ENCODE data around the gene GAK.

Gene GAK

DNA sequence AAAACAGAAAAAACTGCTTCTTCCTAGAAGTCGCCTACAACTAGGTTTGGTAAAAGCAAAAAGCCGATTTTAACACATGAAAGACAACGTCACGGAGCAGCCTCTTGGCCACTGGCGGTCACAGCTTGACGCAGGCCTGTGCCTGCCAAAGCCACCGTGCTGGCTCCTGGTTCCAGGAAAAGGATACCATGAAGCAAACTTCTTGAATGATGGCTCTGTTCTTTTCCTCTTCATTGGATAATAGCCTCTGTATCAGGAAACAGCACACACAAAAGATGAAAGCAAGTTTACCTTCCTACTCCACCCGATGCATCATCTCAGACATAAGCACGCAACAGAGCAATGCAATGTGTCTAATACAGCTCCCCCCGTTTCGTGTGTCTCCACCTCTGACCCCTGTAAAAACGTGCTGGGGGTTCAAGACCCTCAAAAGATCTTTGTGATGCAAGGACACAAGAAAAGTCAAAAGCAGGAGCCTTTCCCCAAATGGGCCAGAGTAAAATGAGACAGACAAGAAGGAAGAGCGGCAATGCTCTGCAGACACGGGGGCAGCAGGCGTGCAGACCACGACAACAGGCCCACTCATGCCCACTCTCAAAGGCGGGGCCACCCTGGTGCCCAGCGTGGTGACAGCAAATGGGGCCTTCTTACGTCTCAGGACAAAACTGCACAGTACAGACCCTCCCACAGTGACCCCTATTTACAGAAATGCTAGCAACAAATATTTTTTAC lies 19.4 kb downstream of the GAK start:
- DNase-seq: no peak
- in situ Hi-C loops (cut with MboI; ENCODE audit: low pct_unique_long_range_greater_than_20kb, low sequenced_read_pairs): no loop called here

DNA sequence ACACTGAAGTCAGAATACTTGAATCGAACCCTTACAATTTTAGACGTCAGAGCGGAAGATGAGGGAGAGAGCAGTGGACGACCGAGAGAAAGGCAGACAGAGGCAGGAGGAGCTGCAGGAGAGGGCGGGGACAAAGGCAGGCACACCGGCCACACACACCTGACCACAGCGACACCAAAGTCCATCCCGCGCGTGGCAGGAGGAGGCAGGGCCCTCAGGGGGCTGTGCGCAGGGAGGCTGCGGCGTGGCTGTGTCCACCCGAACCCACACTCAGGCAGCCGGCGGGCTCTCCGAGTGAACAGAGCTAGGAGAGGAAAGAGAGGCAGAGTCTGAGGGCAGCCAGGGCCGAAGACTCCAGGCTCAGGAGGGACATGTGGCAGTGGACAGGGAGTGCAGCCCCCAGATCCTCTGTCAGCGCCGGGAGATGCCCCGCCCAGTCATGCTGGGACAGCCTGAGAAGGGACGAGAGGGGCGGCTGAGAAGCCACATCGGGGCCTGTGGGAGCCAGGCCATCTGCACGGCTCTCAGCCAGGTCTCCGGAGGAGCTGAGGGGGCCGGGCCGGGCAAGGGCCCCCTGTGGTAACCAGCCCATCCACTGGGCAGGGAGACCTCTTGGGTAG lies 20.1 kb downstream of the GAK start:
- no peak for DNase-seq
- in situ Hi-C loops (cut with MboI; ENCODE audit: low pct_unique_long_range_greater_than_20kb, low sequenced_read_pairs): no loop called here

DNA sequence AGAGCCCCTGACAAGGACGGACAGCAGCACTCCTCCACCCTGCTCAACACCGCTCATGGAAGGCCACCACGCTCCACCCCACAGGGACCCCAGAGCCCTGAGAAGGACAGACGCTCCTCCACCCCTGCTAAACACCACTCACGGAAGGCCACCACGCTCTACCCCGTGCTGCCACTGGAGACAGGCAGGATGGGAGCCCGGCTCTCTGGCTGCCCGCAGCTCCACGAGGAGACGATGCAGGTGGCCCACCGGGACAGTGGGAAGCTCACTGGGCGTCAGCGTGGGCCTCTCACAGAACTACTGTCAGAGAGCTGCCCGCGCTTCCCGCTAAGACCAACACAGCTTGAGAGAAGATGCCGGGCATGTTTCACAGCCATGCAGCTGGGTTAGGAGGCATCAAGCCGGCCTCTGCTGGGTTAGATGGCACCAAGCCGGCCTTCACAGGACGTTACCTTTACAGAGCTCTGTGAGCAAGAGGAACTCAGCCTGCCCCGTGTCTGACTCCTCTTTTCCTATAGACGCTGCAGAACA lies 20.8 kb downstream of the GAK start:
- in situ Hi-C loops (cut with MboI; ENCODE audit: low pct_unique_long_range_greater_than_20kb, low sequenced_read_pairs): no loop called here
- no peak for DNase-seq

DNA sequence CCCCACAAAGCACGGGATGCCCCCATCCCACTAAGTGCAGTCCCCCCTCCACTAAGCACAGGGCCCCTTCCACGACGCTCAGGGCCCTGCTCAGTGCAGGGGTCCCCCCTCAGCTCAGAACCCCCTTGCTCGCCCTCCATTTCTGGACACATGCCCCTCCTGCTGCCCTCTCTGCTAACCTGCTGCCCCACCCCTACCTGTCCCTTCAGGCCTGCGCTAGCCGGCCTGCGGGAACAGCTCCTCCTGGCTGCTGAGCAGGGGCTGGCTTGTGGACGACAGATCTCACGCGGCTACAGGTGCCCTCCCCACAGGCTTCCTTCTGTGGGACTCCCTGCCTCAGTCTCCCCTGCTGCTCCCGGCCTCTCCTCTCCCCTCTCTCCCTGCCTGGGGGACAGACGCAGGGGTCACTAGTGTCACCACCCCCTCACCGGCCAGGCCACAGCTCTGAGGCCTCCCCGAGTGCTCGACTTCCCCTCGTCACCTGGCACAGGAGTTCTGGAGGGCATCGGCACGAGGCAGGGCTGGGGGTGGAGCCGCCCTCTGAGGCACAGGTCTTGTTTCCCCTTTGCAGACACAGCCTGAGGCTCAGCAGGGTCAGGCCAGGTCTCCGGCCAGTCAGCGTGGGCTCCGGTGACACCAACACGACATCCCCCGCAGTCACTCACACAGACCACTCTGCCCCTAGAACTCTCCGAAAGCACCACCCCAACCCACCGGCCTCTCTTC lies 21.6 kb downstream of the GAK start:
- no peak for DNase-seq
- in situ Hi-C loops (cut with MboI; ENCODE audit: low pct_unique_long_range_greater_than_20kb, low sequenced_read_pairs): no loop called here

DNA sequence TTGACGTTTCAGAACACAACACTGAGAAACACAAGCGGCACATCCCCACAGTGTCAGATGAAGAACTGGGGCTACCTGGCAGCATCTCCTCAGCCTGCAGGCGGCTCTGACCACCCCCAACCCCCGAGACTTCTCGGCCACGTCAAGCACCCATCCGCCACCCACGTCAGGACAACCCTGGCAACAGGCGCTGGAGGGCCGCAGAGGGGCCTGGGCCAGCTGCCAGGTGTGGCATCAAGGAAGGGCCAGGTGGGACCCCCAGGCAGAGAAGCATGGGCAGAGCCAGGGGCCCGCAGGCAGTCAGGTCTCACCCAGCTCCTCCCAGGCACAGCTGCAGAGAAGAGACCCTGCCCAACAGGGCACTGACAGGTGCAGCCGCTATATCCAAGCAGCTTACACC lies 22.3 kb downstream of the GAK start:
- DNase-seq: no peak
- in situ Hi-C loops (cut with MboI; ENCODE audit: low pct_unique_long_range_greater_than_20kb, low sequenced_read_pairs): no loop called here

DNA sequence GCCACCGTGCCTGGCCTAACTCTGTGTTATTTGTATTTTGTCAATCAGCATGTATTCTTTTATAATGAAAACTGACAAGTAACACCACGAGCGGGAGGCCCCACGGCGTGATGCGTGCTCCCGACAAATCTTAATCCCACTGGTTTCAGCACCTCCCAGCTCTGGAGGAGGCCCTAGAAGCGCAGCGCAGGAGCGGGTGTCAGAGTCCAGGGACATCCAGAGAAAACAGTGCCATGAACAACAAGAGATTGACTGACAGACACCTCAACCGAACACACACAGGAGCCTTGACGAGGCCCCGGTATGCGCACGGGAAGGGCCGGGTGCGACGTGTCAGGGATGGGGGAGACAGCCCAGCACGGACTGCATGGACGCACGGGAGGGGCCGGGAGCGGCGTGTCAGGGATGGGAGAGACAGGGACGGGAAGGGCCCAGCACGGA lies 23.0 kb downstream of the GAK start:
- DNase-seq: no peak
- in situ Hi-C loops (cut with MboI; ENCODE audit: low pct_unique_long_range_greater_than_20kb, low sequenced_read_pairs): no loop called here

DNA sequence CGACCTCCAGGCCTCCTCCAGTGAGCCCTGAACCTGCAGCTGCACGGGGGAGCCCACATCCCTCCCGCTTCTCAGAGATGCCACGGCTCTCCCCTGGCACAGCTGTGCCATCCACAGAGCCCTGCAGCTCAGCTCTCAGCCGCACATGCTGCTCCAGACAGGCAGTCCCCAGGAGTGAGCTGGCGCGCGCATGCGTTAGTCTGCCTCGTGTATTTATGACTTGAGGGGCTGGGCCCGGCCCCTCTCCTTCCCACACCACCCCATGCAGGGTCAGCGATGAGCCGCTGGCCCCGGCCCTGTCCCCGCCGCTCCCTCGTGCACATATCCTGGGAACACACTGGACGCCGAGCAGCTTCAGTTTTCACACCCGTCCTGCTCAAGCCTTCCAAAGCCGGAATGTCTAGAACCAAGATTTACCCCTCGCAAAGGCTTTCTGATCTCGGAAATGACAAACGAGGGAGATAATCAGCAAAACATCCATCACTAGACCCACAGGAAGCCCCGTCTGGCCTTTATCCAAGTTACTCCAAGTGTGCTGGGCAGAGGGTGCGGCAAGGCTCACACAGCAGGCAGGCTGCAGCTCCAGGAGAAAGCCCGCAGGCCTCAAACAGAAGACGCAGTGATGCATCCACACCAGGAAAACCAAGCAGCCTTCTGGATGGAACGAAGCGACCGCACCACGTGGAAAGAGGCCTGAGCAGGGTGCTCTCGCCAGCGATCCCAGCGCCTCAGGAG lies 24.3 kb downstream of the GAK start:
- in situ Hi-C loops (cut with MboI; ENCODE audit: low pct_unique_long_range_greater_than_20kb, low sequenced_read_pairs): no loop called here
- no peak for DNase-seq

DNA sequence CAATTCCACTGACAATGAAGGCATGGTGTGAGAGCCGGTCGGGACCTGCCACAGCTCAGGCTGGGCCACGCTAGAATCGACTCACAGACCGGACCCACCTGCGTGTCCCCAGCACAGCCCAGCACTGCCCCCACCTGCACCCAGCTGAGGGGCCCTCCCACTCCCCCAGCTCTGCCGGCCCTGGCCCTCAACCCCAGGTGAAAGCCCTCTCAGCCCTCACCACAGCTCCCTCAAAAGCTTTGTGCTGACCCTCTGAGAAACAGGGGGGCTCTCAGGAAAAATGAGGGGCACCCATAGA lies 25.1 kb downstream of the GAK start:
- no peak for DNase-seq
- in situ Hi-C loops (cut with MboI; ENCODE audit: low pct_unique_long_range_greater_than_20kb, low sequenced_read_pairs): no loop called here

DNA sequence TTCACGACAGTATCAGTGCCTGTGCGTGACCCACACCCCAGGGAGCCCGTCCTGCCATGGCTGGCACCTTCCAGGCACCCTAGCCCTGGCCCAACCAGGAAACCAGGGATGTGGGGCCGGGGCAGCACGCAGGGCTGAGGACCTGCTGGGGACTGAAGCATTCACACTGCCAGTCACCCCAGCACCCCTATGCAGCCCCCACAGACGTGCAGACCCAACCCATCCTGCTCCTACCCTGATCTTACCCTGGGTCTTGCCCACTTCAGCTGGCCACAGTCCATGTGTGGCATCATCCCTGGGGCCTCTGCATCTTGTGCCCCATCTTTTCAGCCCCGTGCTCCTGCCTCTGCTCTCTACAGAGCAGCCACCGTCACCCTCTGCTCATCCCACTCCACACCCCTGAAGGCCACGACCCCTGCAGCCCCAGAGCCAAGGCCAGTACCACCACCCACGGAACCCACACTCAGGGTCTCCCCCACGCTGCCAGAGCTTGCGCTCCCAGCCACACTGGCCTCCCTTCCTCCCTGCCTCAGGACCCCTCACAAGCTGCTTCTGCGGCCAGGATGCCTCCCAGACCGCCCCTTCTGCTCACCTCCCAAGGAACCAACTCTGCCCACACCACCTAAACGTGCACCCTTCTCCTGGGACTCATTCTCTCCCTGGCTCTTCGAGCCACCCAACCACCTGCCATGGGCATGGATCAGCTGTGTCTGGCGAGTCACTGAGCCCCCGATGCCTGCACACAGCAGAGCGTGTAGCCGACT lies 25.6 kb downstream of the GAK start:
- in situ Hi-C loops (cut with MboI; ENCODE audit: low pct_unique_long_range_greater_than_20kb, low sequenced_read_pairs): no loop called here
- DNase-seq: no peak

DNA sequence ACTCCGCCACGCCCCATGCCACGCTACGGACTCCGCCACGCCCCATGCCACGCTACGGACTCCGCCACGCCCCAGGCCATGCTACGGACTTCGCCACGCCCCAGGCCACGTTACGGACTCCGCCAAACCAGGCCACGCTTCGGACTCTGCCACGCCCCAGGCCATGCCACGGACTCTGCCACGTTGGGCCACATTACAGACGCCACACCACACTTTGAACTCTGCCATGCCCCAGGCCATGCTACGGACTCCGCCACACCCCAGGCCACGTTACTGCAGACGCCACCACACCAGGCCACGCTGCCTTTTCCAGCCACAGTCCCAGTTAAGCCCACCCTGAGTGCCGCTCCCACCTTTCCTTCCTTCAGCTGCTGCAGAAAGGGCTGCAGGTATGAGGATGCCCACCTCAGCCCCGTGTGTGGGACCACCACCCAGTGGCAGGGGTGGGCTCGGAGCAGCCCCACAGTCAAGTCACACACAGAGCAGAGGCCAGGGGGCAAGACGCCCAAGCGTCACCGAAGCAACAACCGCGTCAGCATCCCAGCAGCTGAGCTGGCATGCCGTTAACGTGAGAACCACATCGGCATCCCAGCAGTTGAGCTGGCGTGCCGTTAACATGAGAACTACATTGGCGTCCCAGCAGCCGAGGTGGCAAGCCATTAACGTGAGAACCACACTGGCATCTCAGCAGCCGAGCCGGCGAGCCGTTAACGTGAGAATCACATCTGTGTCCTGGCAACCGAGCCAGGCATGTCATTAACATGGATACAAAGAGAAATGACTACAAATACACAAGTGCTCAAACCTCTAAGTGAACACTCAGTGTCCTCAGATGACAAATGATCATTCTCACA lies 26.4 kb downstream of the GAK start:
- in situ Hi-C loops (cut with MboI; ENCODE audit: low pct_unique_long_range_greater_than_20kb, low sequenced_read_pairs): no loop called here
- DNase-seq: no peak

DNA sequence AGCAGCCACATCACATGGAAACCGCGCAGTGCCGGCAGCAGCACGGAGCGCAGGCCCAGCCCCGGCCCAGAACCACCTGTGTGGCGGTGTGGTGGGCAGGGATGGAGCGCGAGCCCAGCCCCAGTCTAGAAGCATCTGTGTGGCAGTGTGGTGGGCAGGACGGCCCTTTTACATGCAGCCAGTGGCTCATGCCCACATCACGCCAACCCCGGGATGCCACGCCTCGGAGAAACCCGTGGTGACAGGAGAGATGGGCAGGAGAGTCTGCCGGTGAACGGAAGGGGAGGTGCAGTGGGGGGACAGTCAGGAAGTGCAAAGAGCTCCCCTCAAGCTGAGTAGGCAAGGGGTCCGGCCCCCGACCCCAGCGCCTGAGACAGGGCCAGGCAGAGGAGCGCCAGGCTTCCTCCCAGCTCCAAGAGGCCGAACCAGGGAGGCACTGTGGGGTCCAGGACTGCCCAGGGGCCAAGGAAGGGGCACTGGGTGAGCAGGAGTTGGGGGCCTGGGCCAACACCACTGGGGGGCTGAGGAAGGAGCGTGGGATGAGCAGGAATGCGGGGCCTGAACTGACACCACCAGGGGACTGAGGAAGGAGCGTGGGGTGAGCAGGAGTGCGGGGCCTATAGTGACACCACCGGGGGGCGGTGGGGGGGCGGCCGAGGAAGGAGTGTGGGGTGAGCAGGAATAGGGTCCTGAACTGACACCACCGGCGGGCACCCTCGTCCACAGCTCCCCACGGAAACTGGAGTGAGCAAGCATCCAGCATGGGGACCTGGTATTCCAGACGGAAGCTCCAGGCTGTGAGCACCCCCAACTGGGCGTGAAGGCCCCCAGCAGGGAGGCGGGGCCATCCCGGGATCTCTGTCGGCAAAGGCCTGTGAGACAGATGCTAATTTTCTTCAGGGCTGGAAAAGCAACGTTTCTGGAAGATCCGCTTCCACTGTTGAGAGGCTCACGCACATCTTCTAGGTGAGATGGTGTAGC lies 28.8 kb downstream of the GAK start:
- in situ Hi-C loops (cut with MboI; ENCODE audit: low pct_unique_long_range_greater_than_20kb, low sequenced_read_pairs): no loop called here
- DNase-seq: no peak

DNA sequence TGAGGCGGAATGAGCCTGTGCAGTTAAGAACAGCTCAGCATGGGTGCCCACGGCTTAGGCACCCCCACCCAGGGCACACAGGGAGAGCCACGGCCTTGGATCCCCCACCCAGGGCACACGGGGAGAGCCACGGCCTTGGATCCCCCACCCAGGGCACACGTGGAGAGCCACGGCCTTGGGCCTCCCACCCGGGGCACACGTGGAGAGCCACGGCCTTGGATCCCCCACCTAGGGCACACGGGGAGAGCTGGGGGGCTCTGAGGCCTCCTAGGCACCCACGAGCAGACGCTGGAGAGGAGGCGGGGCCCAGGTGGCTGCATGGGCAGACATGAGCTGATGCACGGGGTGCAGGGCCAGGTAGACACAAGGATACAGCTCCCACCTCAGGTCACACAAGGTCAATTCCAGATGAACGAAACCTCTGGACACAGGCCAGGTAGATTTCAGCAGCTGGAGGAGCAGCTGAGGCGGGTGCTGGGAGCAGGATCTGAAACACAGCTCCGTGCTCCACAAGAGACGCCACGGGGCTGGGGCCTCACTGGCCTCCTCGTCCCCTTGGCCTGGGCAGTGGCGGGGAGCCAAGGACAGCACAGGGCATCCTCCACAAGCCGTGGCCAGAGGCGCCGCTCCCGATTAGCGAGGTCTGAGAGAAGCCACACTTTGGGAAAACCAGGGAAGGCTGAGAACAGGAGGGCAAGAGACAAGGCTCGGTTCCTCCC lies 30.8 kb downstream of the GAK start:
- in situ Hi-C loops (cut with MboI; ENCODE audit: low pct_unique_long_range_greater_than_20kb, low sequenced_read_pairs): no loop called here
- DNase-seq: no peak

DNA sequence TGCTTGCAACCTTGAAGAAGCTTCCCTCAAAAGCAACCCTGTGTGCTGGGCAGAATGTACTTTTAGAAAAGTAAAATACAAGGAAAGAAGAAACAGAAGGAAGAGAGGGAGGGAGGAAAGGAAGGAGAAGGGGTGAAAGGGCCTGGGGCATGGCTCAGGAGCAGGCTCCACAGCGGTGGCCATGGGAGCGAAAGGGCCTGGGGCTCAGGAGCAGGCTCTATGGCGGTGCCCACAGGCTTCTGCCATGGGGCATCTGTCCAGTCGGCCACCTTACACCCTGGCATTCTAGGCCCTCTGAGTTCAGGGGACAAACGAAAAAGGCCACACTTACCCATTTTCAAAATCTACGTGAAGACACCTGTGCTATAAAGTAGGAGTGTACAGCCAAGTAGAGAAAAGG lies 31.4 kb downstream of the GAK start:
- DNase-seq: no peak
- in situ Hi-C loops (cut with MboI; ENCODE audit: low pct_unique_long_range_greater_than_20kb, low sequenced_read_pairs): no loop called here

DNA sequence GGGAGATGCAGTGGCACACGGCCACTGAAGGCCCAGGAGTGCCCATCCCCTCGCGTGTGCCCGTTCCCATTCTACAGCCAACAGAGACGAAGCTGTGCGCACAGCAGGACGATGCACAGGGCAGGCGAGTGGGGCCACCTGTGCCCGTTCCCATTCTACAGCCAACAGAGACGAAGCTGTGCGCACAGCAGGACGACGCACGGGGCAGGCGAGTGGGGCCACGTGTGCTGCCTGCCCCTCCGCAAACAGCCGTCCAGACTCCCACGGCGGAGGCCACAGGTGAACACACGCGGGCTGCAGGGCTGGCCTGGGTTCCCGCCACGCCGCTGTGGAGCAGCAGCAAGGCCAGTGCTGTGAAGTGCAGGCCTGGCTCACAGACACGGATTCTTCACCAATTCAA lies 32.0 kb downstream of the GAK start:
- in situ Hi-C loops (cut with MboI; ENCODE audit: low pct_unique_long_range_greater_than_20kb, low sequenced_read_pairs): no loop called here
- no peak for DNase-seq

DNA sequence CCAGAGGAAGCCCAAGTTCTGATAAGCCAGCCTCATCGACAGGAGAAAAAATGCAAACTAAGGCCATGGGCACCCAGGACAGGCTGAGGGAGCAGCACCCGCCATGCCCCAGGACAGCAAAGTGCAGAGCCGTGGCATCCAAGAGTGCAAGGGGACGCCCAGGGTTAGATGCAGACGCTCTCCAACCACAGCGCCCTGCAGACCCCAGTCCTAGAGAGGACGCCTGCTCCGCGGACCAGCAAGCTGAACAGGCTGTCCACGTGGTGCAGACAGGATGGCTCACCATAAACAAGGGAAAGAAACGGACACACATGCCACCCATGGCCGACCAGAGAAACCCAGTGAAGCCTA lies 32.6 kb downstream of the GAK start:
- no peak for DNase-seq
- in situ Hi-C loops (cut with MboI; ENCODE audit: low pct_unique_long_range_greater_than_20kb, low sequenced_read_pairs): no loop called here

DNA sequence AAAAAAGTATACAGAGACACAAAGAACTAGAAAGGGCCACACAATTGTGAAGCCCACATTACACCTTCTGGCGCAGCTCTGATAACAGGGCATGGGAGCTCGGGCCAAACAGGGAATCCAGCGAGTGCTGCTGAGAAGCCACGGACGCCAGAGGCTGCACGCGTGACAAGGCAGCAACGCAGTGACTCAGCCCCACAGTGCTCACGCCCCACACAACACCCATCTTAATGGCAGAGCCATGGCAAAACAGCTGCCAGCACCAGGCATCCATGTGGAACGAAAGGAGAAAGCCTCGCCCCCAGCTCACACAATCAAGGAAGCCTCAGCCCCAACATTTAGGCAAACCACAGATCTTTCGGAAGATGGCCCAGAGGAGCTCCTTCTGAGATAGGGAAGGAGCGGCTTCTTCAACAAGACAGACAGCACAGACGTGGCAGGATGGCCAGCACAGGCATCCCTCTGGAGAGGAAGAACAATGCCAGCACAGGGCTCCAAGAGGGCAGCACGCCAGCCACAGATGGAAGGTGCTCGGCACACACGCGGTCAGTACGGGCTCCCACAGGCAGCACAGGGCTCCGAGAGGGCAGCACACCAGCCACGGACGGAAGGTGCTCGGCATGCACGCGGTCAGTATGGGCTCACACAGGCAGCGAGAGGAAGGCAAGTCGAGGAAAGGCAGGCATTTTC lies 33.1 kb downstream of the GAK start:
- in situ Hi-C loops (cut with MboI; ENCODE audit: low pct_unique_long_range_greater_than_20kb, low sequenced_read_pairs): no loop called here
- no peak for DNase-seq

Data from KBM-7 (cell line).